CD8-positive, alpha-beta memory T cell (primary cell): Measurements from ENCODE around the gene PRKCZ. TPM values are rescaled to one million over a fixed set of nuclear protein-coding genes. Genes with fewer than 3 reads are reported as not detected.
A peak's percentile ranks its signal among the peaks of the same experiment; 100 is the strongest.

Experiments
- CTCF ChIA-PET: fragments of 350-600 bp; sonication (Branson Sonifier 250); formaldehyde crosslinking; loops from one replicate; lab custom pipeline; 2021; ENCODE audit warnings: antibody characterized with exemption; lab: Charles Lee
- POLR2A ChIA-PET: fragments of 350-600 bp; sonication (Branson Sonifier 250); formaldehyde crosslinking; loops from one replicate; lab custom pipeline; 2021; ENCODE audit warnings: antibody characterized with exemption; lab: Charles Lee
- DNase-seq, 5 donors: peaks; one replicate each; pipeline versions ENCODE4 v3.0.0 to v3.0.0-alpha.2; 2020 to 2022; ENCODE audit warnings: mixed read lengths in 1 of 5
- H3K27ac ChIP-seq: one replicate; pipeline ENCODE4 v1.7.0; 2013; ENCODE audit warnings: low read depth, mild to moderate bottlenecking, low read length, moderate library complexity
- H3K27me3 ChIP-seq: 2 replicates; pipeline ENCODE4 v1.7.0; 2013; ENCODE audit warnings: low read length, mild to moderate bottlenecking; ENCODE audit not compliant: insufficient read depth, poor library complexity, severe bottlenecking
- H3K36me3 ChIP-seq: 2 replicates; pipeline ENCODE4 v1.7.0; 2013; ENCODE audit warnings: mild to moderate bottlenecking, low read length, moderate library complexity; ENCODE audit not compliant: insufficient read depth
- H3K4me1 ChIP-seq: 2 replicates; pipeline ENCODE4 v1.7.0; 2013; ENCODE audit warnings: mild to moderate bottlenecking, low read length, moderate library complexity; ENCODE audit not compliant: insufficient read depth
- H3K4me3 ChIP-seq: 2 replicates; pipeline ENCODE4 v1.7.0; 2013; ENCODE audit warnings: mild to moderate bottlenecking, low read length
- H3K9me3 ChIP-seq: 2 replicates; pipeline ENCODE4 v1.7.0; 2013; ENCODE audit warnings: mild to moderate bottlenecking, low read length
- H3K27ac Mint-ChIP-seq, 8 donors: one replicate each; pipeline ENCODE4 v1.8.0; 2020 to 2021; ENCODE audit warnings: mixed read lengths in 8 of 8, mild to moderate bottlenecking in 6 of 8, inconsistent platforms in 3 of 8, moderate library complexity in 3 of 8
- H3K27me3 Mint-ChIP-seq, 2 donors: one replicate each; pipeline ENCODE4 v1.8.0; 2020 to 2021; ENCODE audit warnings: mixed read lengths in 2 of 2, mild to moderate bottlenecking in 1 of 2, moderate library complexity in 1 of 2
- H3K36me3 Mint-ChIP-seq, 3 donors: one replicate each; pipeline ENCODE4 v1.8.0; 2020 to 2021; ENCODE audit warnings: mixed read lengths in 3 of 3, inconsistent platforms in 1 of 3, mild to moderate bottlenecking in 1 of 3
- H3K4me1 Mint-ChIP-seq, 3 donors: one replicate each; pipeline ENCODE4 v1.8.0; 2020 to 2021; ENCODE audit warnings: mixed read lengths in 3 of 3, inconsistent platforms in 1 of 3, mild to moderate bottlenecking in 1 of 3
- H3K4me3 Mint-ChIP-seq, 7 donors: one replicate each; pipeline ENCODE4 v1.8.0; 2020 to 2021; ENCODE audit warnings: mixed read lengths in 7 of 7, mild to moderate bottlenecking in 6 of 7, moderate library complexity in 4 of 7, inconsistent platforms in 2 of 7
- H3K9me3 Mint-ChIP-seq, 5 donors: one replicate each; pipeline ENCODE4 v1.8.0; 2020 to 2022; ENCODE audit warnings: mixed read lengths in 5 of 5, mild to moderate bottlenecking in 3 of 5, moderate library complexity in 2 of 5, inconsistent platforms in 1 of 5
- polyA plus RNA-seq: library from polyadenylated mRNA; unstranded; fragments of 300-500 nt; fragmentation: Illumina TruSeq; gene quantifications from one replicate; pipeline ENCODE4 v1.2.3, GENCODE V29; 2021
- total RNA-seq, 2 experiments: library from RNA; stranded (reverse); gene quantifications; one replicate each; pipeline ENCODE4 v1.2.3, GENCODE V29; 2021

PRKCZ gene
- total and polyA plus RNA-seq, 3 experiments from 2014 or later, result 13.8 to 17.4 (median 15.4) TPM

DNA sequence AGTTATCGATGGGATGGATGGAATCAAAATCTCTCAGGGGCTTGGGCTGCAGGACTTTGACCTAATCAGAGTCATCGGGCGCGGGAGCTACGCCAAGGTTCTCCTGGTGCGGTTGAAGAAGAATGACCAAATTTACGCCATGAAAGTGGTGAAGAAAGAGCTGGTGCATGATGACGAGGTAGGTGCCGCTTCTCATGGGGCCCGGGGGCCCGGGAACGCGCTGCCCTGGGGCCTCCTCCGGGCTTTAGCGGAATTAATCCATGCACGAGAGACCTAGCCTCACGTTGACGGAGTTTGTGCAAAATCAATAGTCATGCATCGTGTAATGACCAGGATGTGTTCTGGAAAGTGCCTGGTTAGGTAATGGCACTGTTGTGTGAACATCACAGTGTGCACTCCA, 100.6 kb downstream of the PRKCZ start:
- Histone ChIP-seq H3K4me3 (no peak overlapping the region), H3K4me1 (peaks cover 36% of the 10 kb centered on the region), H3K27ac (no peak overlapping the region), H3K9me3 (no peaks in the 10 kb centered on the region), H3K27me3 (no peaks in the 10 kb centered on the region), H3K36me3 (no peaks in the 10 kb centered on the region)
- no peaks in the 10 kb centered on the region for H3K9me3 Mint-ChIP-seq
- H3K27ac Mint-ChIP-seq, result peak overlapping the region in 5 of 8 donors; percentile 45 to 82 (median 63)
- H3K36me3 Mint-ChIP-seq, result peaks cover 8 to 33% (median 16%) of the 10 kb centered on the region in 3 donors
- H3K4me1 Mint-ChIP-seq, result peaks cover 15 to 24% (median 22%) of the 10 kb centered on the region in 3 donors
- H3K4me3 Mint-ChIP-seq, result peak overlapping the region in 1 of 7 donors; percentile 13
- ChIA-PET POLR2A (interaction anchor here (0.5 kb wide), 1 partner anchor 391 kb away, joined by 4 read pairs; no protein-coding TSS in a partner anchor), CTCF (interaction anchor here (1.4 to 3.6 kb wide), 5 partner anchors 11 to 107 kb away, joined by 3 to 21 read pairs (median 6); partner anchors contain the start of gene FAAP20)
- no peaks in the 10 kb centered on the region for H3K27me3 Mint-ChIP-seq
- no peak for DNase-seq

GRCh38 chr1:2151252-2151651, 101.0 kb downstream of the PRKCZ start:
- H3K27ac ChIP-seq, result no peak overlapping the region
- H3K4me3 ChIP-seq, result no peak overlapping the region
- no peak for DNase-seq
- Mint-ChIP-seq H3K27me3 (no peaks in the 10 kb centered on the region), H3K4me3 (peak overlapping the region in 2 of 7 donors; percentile 19 to 51), H3K4me1 (peaks cover 15 to 24% (median 22%) of the 10 kb centered on the region in 3 donors), H3K27ac (peak overlapping the region in 7 of 8 donors; percentile 40 to 81 (median 65)), H3K9me3 (no peaks in the 10 kb centered on the region), H3K36me3 (peaks cover 8 to 37% (median 16%) of the 10 kb centered on the region in 3 donors)
- no peaks in the 10 kb centered on the region for H3K9me3 ChIP-seq
- CTCF ChIA-PET, result interaction anchor here (0.9 to 3.6 kb wide), 6 partner anchors 12 to 107 kb away, joined by 3 to 21 read pairs (median 4); partner anchors contain the start of gene FAAP20
- no peaks in the 10 kb centered on the region for H3K27me3 ChIP-seq
- POLR2A ChIA-PET, result interaction anchor here (0.5 kb wide), 1 partner anchor 390 kb away, joined by 4 read pairs; no protein-coding TSS in a partner anchor
- H3K4me1 ChIP-seq, result peaks cover 32% of the 10 kb centered on the region
- H3K36me3 ChIP-seq, result no peaks in the 10 kb centered on the region

GRCh38 chr1:2151911-2152310, 101.7 kb downstream of the PRKCZ start:
- Histone ChIP-seq H3K4me3 (no peak overlapping the region), H3K36me3 (peaks cover 4% of the 10 kb centered on the region), H3K27me3 (no peaks in the 10 kb centered on the region), H3K9me3 (no peaks in the 10 kb centered on the region), H3K4me1 (peaks cover 25% of the 10 kb centered on the region), H3K27ac (no peak overlapping the region)
- Mint-ChIP-seq H3K27me3 (no peaks in the 10 kb centered on the region), H3K4me1 (peaks cover 15 to 24% (median 22%) of the 10 kb centered on the region in 3 donors), H3K4me3 (no peak overlapping the region), H3K36me3 (peaks cover 8 to 44% (median 16%) of the 10 kb centered on the region in 3 donors), H3K27ac (peak overlapping the region in 1 of 8 donors; percentile 68), H3K9me3 (no peaks in the 10 kb centered on the region)
- CTCF ChIA-PET, result interaction anchor here (0.9 to 3.6 kb wide), 3 partner anchors 12 to 43 kb away, joined by 3 to 21 read pairs (median 20); partner anchors contain the start of gene FAAP20
- POLR2A ChIA-PET, result no interaction called here
- no peak for DNase-seq

- no peak overlapping the region for H3K4me3 ChIP-seq
- no peaks in the 10 kb centered on the region for H3K27me3 ChIP-seq
- Mint-ChIP-seq H3K9me3 (no peaks in the 10 kb centered on the region), H3K36me3 (peaks cover 8 to 51% (median 16%) of the 10 kb centered on the region in 3 donors), H3K27ac (peak overlapping the region in 1 of 8 donors; percentile 55), H3K27me3 (no peaks in the 10 kb centered on the region), H3K4me1 (peaks cover 15 to 24% (median 22%) of the 10 kb centered on the region in 3 donors), H3K4me3 (peak overlapping the region in 2 of 7 donors; percentile 30 to 39)
- POLR2A ChIA-PET, result no interaction called here
- H3K4me1 ChIP-seq, result peaks cover 15% of the 10 kb centered on the region
- H3K36me3 ChIP-seq, result peaks cover 5% of the 10 kb centered on the region
- DNase-seq, result peak in 2 of 5 donors; percentile 22 to 81
- H3K27ac ChIP-seq, result no peak overlapping the region
- H3K9me3 ChIP-seq, result no peaks in the 10 kb centered on the region
- CTCF ChIA-PET, result no interaction called here
Measured at GRCh38 chr1:2152954-2153353, 102.7 kb downstream of the PRKCZ start.

- H3K27ac Mint-ChIP-seq, result no peak overlapping the region
Measured at GRCh38 chr1:2154022-2154421, 103.8 kb downstream of the PRKCZ start.

GRCh38 chr1:2155147-2155598, 105.0 kb downstream of the PRKCZ start:
- no peaks in the 10 kb centered on the region for H3K27me3 Mint-ChIP-seq
- peaks cover 8 to 70% (median 19%) of the 10 kb centered on the region in 3 donors for H3K36me3 Mint-ChIP-seq
- no peaks in the 10 kb centered on the region for H3K9me3 Mint-ChIP-seq
- peak overlapping the region in 5 of 8 donors; percentile 6 to 75 (median 26) for H3K27ac Mint-ChIP-seq
- H3K4me3 Mint-ChIP-seq, result no peak overlapping the region
- Histone ChIP-seq H3K36me3 (peaks cover 5% of the 10 kb centered on the region), H3K27me3 (no peaks in the 10 kb centered on the region), H3K4me3 (no peak overlapping the region), H3K27ac (no peak overlapping the region), H3K9me3 (no peaks in the 10 kb centered on the region), H3K4me1 (no peaks in the 10 kb centered on the region)
- POLR2A ChIA-PET, result no interaction called here
- DNase-seq, result no peak
- CTCF ChIA-PET, result no interaction called here
- H3K4me1 Mint-ChIP-seq, result peaks cover 19 to 24% (median 23%) of the 10 kb centered on the region in 3 donors

More at GRCh38 chr1:2154022-2154421, 103.8 kb downstream of the PRKCZ start:
- DNase-seq, result no peak
- no peak overlapping the region for H3K4me3 ChIP-seq
- Mint-ChIP-seq H3K4me1 (peaks cover 15 to 24% (median 22%) of the 10 kb centered on the region in 3 donors), H3K9me3 (no peaks in the 10 kb centered on the region), H3K4me3 (no peak overlapping the region), H3K27me3 (no peaks in the 10 kb centered on the region), H3K36me3 (peaks cover 8 to 60% (median 16%) of the 10 kb centered on the region in 3 donors)
- peaks cover 6% of the 10 kb centered on the region for H3K4me1 ChIP-seq
- peaks cover 5% of the 10 kb centered on the region for H3K36me3 ChIP-seq
- CTCF ChIA-PET, result interaction anchor here (0.9 kb wide), 1 partner anchor 14 kb away, joined by 3 read pairs; no protein-coding TSS in a partner anchor
- H3K27me3 ChIP-seq, result no peaks in the 10 kb centered on the region
- no peaks in the 10 kb centered on the region for H3K9me3 ChIP-seq
- POLR2A ChIA-PET, result no interaction called here
- H3K27ac ChIP-seq, result no peak overlapping the region

GRCh38 chr1:2155788-2156187, 105.6 kb downstream of the PRKCZ start:
- H3K36me3 ChIP-seq, result peaks cover 5% of the 10 kb centered on the region

DNA sequence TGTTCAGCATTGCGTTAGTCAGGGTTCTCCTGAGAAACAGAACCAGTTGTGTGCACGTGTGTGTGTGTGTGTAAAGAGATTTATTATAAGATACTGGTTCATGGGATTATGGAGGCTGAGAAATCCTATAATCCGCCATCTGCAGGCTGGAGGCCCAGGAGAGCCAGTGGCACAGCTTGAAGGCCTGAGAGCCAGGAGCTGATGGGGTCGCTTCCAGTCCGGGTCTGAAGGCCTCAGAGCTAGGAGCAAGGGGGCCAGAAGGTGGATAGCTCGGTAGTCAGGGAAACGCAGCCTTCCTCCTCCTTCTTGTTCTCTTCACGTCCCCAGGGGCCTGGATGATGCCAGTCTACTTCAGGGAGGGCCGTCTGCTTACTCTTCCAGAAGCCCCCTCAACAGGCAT, 106.7 kb downstream of the PRKCZ start:
- H3K4me3 Mint-ChIP-seq, result no peak overlapping the region
- H3K36me3 Mint-ChIP-seq, result peaks cover 8 to 64% (median 17%) of the 10 kb centered on the region in 3 donors
- Histone ChIP-seq H3K36me3 (peaks cover 5% of the 10 kb centered on the region), H3K9me3 (no peaks in the 10 kb centered on the region), H3K4me3 (no peak overlapping the region), H3K27me3 (no peaks in the 10 kb centered on the region), H3K27ac (no peak overlapping the region), H3K4me1 (no peaks in the 10 kb centered on the region)
- H3K4me1 Mint-ChIP-seq, result peaks cover 10 to 15% (median 15%) of the 10 kb centered on the region in 3 donors
- no peaks in the 10 kb centered on the region for H3K9me3 Mint-ChIP-seq
- ChIA-PET CTCF (interaction anchor here (0.8 to 1.1 kb wide), 2 partner anchors 17 kb away, joined by 3 to 4 read pairs; no protein-coding TSS in a partner anchor), POLR2A (no interaction called here)
- no peak for DNase-seq
- H3K27me3 Mint-ChIP-seq, result no peaks in the 10 kb centered on the region
- H3K27ac Mint-ChIP-seq, result no peak overlapping the region

More at GRCh38 chr1:2155788-2156187, 105.6 kb downstream of the PRKCZ start:
- Histone ChIP-seq H3K4me3 (no peak overlapping the region), H3K9me3 (no peaks in the 10 kb centered on the region), H3K27ac (no peak overlapping the region), H3K27me3 (no peaks in the 10 kb centered on the region), H3K4me1 (no peaks in the 10 kb centered on the region)
- no peaks in the 10 kb centered on the region for H3K9me3 Mint-ChIP-seq
- no peaks in the 10 kb centered on the region for H3K27me3 Mint-ChIP-seq
- peaks cover 8 to 67% (median 19%) of the 10 kb centered on the region in 3 donors for H3K36me3 Mint-ChIP-seq
- POLR2A ChIA-PET, result no interaction called here
- peak overlapping the region in 1 of 8 donors; percentile 29 for H3K27ac Mint-ChIP-seq
- CTCF ChIA-PET, result no interaction called here
- H3K4me1 Mint-ChIP-seq, result peaks cover 19 to 20% (median 20%) of the 10 kb centered on the region in 3 donors
- no peak for DNase-seq
- H3K4me3 Mint-ChIP-seq, result no peak overlapping the region
